HG03469 (cell line): Measurements from ENCODE around the gene XPR1.

Experiments
- ATAC-seq: cut with Tn5 transposase; IDR thresholded peaks from one replicate; pipeline ENCODE4 v1.9.1; 2021; ENCODE audit warnings: mild to moderate bottlenecking, moderate library complexity, moderate number of reproducible peaks; ENCODE audit not compliant: unreplicated experiment

The XPR1 gene

DNA sequence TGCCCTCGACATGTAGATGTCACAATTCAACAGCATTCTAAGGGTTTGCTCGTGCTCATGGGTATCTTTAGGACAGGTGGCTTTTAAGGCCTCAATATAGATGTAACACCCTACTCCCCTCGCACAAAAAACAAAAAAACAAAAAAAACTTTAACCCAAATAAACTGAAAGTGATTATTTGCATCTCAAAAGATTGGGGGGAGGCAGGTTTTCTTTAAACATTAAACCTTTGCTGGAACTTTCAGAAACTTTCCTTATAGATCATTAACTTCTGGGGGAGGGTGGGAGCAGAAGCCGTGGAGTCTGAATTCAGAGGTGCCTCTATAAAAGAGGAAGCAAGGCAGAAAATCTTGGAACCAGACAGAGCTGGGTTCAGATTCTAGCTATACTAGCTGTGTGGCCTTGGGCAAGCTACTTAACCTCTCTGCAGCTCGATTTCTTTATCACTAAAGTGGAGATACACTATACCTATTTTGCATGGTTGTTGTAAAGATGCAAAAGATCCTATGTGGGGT is 277.7 kb downstream of the XPR1 start:
- no peak for ATAC-seq

DNA sequence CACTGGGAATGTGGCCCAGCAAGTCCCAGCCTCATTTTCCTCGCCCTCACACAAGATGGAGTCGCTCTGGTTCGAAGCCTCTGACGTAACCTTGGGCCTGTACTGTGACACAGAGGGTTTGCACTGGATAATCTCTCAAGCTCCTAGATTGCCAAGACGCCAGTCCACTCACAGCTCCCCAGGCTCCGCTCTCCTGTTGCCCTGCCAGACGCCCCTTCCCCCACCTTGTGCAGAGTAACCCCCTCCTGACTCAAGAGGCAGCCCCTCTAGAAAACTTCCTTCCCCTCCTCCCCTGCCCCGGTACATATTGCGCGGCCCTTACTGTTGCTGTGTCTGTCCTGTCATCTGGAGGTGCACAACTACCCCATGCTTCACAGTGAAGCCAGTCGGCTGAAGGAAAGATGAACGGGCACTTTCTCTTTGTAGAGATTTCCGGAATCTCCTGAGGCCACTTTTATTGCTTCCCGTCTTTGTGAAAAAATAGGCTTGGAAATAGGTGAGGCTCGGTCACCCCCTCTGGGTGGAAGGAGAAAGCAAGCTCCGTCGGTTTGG is 279.9 kb downstream of the XPR1 start:
- ATAC-seq = no peak

DNA sequence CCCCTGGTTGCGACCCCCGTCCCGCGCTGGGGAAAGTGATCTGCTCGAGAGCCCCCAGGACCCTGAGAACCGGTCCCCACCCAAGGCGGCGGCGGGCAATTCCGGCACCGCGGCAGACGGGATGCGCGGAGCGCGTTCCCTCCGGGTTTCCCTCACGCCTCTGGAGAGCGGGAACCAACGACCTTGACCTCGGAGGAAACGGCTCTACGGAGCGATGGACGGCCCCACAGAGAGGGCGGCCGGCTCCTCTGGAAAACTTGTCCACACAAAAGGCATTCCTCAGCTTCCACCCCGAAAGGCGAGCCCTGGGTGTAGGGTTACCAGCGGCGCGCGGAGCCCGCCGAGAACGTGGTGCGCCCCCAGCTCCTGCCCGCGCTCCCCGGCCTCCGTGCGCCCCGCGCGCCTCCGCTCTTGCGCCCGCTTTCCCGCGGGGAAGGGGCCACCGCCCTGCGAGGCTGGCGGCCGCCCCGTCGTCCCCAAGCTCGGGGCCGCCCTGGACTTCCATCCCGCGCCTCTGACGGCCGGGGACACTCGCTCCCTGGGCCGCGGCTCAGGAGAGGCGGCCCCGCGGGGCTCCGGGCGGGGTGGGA is 280.5 kb downstream of the XPR1 start:
- no peak for ATAC-seq

DNA sequence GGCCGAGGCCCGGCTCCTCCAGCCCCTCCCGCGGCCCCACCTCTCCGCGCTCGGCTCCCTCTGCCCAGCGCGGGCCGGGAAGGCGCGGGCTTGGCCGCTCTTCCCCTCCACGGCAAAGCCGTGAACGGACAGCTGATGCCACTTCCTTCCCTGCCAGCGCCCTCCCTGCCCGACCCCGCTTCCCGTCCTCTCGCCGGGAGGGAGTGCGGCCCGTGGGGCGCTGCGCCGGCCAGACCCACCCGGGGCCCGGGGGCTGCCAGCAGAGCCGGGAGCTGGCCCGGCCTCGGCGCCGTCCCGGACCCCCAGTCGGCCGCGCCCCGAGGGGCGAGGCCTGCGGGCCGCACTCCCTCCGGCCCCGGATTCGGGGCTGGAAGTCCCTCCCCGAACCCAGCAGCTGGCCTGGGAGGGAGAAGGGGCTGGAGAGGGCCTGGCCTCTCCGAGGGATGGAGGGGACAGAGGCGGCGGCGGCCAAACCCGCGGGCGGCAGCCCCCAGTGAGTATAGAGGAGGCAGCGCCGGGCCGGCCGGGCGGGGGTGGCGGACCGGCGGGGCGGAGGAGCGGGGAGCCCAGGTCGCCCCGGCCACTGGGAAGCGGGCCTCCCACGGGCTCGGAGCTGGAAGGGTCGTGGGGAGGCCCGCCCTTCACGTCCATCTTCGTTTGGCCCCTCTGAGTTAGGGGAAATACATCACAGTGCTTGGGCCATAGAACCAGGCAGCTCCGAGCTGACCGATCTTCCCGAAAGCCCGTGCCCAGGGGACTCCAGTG is 281.2 kb downstream of the XPR1 start, which contains the start of gene KIAA1614:
KIAA1614 (plus strand) TSS at position 97 of the 765 bp plus-strand sequence; CDS start at position 444, 347 bp downstream.
- ATAC-seq = no peak

DNA sequence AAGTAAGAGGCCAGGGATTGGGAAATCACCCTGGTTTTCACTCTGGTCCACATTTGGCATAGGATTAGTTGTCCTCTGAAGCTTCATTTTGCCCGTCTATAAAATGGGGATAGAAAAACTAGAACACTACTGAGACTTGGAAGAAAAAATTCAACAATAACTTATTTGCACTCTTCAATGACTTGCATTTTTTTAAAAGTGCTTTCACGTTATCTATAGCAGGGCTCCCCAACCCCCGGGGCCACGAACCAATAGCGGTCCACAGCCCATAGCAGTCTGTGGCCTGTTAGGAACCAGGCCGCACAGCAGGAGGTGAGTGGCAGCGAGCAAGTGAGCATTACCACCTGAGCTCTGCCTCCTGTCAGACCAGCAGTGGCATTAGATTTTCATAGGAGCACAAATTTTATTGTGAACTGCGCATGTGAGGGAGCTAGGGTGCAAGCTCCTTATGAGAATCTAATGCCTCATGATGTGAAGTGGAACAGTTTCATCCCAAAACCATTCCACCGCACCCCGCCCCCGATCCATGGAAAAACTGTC is 283.7 kb downstream of the XPR1 start:
- no peak for ATAC-seq

DNA sequence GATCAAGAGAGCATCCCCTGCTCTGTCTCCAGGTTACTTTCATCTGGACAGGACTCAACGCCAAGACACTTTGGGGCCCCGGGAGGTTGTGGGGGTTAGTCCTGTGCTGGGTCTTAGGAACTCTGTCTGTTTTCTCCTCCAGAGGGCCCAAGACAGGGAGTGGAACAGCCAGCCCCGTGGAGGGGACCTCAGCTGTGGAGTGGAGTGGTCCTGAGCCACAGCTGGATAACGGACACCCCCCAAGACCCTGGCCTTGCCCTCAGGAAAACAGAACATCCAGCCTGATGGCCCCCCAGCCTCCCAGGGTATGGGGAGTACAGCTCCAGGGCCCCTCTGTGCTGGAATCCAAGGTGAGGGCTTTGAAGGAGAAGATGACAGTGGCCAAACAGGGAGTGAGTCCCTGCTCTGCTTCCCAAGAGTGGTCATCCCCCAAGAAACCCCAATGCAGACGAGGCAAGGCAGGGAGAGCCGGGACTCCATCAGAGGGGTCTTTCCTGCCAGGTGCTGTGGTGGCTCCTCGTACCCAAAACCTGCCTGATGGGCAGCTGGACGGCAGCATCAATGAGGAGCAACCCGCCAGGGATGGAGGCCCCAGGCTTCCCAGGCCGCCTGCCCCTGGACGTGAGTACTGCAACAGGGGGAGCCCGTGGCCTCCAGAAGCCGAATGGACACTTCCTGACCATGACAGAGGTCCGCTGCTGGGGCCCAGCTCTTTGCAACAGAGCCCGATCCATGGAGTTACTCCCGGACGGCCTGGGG is 284.4 kb downstream of the XPR1 start:
- ATAC-seq = no peak

DNA sequence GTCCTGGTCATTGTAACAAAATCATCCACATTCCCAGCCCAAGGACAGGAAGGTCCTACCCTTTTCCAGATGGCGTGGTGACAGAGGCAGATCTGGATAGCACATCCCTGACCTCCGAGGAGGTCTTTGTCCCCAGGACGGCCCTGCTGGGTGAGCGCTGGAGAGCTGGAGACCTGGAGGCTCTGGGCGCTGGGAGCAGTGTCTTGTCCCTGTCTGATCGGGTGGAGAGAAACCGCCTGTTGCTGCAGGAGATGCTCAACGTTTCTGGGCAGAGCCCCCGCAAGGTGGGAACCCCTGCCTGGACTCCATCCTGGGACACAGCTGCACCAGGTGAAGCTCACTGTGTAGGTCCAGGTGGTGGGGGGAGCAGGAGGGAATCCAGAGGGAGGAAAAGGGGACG is 284.9 kb downstream of the XPR1 start:
- ATAC-seq = no peak

DNA sequence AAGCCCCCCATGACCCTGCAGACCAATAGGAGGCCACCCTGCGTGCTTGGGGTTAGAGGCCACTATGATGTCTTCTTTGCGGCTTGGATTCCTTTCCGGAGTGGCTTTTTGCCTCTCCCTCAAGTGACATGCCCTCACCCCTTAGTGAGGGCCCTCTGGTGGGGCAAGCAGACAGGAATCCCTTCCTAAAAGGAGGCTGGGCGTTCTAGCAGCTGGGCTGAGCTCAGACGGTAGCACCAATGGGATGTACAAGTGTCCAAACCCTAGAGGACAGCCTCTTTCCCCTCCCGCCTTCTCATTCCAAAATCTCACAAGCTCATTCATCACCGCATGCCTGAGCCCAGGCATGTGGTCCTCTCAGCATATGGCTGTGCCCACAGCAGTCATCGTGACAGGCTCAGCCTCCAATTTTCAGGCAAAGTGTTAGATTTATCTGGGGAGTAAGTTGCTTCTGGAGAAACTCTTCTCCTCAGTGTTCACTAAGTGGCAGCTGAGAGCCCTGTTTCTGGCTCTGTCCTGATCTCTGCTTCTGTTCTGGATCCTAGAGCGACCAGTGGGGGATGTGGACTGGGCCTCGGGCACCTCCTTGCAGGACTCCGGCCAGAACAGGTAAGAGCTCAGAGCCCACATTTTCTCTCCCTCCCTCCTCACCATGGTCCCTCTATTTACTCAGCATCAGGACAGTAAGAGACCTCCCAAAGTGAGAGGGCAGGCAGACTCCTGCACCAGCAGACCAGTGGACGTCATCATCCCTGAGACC is 285.7 kb downstream of the XPR1 start:
- no peak for ATAC-seq

DNA sequence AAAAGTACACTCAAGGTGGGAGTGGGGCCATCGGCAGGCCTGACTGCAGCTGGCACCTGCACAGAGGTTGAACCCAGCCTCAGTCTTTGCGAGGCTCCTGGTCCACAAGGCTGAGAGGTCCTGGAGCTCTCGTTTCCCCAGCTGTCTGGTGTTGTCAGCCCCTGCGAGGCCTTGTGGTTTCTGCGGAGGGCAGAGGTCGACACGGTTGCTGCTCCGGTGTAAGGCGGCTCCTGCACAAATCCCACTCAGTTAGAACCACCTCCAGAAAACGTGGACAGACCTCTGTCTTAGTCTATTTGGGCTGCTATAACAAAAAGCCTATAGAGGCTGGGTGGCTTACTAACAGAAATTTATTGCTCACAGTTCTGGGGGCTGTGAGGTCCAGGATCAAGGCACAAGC is 286.7 kb downstream of the XPR1 start:
- no peak for ATAC-seq

DNA sequence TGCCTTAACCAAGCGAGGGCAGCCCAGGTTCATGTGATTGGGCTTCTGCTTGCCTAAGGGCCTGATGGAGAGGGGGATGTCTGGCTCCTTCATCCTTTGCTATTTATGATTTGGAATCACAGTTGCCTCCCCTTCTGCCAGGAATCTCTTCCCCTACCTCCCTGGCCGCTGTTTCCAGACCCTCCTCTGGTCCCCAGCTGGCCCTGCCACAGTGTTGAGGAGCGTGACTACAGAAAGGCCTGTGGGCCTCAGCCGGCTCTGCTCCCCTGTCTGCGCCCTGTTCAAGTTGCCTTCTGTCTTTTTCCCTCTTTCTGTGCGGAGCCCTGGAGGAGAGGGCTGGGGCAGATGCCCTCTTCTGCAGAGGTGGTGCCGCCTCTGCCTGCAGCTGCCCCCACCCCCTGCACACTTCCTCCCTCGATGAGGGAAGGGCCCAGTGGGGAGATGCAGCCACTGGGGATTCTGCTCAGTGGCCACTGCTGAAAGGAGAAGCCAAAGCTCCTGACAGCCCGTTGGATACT is 287.4 kb downstream of the XPR1 start:
- ATAC-seq = no peak

DNA sequence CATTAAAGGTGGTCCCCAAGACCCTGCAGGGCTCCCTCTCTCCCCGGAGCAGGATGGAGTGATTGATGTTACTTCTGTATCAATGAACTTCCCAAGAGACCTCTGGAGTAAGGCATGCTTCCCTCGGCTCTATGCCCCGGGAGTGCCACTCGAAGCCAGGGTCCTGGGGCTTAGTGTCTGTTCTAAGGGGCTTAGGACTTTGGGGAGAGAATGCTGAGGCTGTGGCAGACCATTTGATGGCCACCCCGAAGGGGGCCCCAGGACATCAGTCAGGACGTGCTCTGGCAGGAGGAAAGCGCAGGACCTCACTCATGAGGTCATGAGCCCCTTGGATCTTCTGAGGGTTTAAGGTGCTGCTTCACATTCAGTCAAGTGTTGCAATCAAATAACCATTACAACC is 288.4 kb downstream of the XPR1 start:
- no peak for ATAC-seq

DNA sequence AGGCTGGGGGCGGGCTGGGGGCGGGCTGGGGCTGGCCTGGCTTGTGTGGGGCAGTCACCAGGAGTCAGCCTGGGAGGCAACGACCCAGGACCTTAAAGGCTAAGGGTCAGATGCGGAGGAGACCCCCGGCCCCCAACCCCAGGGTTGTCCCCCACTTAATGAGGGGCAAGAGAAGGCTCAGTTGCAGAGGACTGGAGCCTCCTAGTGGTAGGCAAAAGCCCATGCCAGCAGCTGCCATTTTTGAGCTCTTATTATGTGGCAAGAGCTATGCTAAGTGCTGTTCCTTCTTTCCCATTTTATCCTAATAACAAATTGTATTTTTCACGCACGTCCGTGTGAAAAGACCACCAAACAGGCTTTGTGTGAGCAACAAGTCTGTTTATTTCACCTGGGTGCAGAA is 288.9 kb downstream of the XPR1 start:
- ATAC-seq = no peak

DNA sequence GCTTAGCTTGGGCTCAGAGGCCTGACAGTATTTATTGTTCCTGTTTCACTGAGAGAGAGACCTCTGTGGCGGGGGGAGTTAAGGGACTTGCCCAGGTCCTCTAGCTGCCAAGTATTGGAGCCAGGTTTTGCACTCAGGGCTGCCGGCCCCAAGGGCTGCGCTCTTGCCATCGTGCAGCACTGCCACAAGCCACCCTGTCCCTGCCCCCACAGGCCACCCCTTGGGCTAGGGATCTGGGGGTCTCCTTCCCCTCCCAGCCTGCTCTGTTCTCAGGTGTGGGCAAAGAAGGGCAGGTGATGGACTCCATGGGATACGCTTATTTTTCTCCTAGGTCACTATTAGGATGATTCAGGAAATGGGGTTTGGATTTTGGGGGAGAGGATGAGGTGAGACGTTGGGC is 289.6 kb downstream of the XPR1 start:
- no peak for ATAC-seq

DNA sequence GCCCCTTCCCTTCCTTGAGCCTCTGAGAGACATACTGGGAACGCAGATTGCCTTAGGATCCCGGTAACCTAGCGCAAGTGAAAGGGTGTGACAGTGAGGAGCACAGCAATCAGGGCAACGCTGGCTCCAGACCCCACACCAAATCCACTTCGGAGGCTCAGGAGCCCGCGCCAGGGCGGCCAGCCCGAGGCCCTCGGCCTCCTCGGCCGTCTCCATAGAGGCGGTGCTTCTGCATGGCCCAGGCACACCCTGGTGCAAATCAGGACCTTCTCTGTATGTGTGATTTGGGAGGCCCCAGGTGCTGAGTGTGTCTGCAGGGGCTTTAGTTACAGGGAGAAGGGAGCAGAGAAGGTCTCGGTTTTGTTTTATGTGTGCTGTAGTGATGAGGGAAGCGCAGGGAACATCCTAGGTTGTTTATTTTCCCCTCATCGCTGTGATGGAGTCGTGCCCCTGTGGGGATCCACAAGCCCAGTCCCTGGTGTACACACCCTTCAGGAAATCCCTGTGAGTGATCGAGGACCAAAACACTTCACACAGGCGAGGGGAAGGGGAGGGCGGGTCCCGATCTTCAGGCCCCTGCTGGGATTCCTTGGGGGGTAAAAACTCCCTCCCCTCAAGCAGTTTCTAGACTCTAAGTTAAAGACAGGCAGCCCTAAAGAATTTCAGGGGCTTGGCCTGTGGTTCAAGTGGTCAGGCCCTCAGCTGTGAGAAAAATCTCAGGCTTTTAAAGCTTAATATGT is 290.2 kb downstream of the XPR1 start:
- ATAC-seq = no peak

DNA sequence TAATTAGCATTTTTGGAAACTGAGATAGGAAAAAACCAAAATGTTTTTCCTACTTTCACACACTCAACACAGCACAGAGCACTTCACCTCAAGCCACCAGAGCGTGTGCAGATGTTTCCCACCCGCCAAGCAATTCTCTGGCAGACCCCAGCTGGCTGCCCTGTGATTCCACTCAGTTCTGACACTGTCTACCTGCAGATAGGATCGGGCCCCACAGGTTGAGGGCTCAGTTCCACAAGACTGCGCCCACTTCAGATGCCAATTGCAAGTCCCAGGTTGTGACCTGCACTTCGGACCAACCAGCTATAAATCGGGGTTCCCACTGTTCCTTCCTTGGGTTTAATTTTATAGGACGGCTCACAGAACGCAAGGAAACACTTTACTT is 290.8 kb downstream of the XPR1 start:
- no peak for ATAC-seq

DNA sequence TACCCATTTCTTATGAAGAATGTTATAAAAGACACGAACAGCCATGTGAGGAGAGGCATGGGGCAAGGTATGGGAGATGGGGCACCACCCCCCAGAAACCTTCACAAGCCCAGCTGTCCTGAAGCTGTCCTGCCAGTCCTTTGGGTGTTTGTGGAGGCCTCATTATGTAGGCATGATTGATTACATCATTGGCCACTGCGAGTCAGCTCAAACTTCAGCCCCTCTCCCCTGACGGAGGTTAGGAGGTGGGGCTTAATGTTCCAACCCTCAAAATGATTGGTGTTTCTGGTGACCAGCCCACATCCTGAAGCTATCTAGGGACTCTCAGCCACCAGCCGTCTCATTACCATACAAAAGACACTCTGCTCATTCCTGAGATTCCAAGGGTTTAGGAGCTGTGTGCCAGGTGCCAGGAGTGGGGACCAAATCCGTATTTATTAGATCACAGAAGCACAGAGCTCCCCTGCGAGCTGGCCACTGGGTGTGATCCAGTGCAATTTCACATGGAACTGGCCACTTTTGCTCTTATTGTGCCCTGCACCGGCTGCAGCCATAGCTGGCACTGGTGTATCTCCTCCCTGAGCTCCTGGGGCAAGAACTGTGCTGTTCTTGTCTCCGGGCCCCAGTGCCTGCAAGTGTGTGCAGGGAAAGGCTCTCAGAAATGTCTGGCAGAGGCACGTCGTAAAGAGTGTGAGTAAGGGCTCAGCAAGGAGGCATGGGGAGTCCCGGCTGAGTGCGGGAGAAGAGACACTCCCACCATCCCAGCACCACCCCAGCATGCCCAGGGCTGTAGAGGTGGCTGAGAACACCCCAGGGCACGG is 291.4 kb downstream of the XPR1 start:
- no peak for ATAC-seq

DNA sequence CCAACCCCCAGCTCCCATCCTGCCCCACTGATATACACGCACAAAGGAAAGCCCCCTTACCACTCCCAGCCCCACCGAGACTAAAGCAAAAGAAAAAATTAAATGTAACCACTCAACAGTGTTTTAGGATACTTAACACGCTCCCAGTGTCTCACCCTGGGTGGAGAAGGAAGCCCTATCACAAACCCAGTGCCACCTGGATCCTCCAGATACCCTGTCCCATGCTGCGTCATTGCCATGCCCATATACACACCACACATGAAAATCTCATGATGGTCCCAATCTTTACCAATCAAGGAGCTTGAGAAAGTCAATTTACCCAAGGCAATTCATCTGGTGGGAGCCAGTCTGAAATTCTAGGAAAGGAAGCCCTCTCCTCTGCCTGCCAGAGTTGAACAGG is 292.1 kb downstream of the XPR1 start:
- ATAC-seq = no peak

DNA sequence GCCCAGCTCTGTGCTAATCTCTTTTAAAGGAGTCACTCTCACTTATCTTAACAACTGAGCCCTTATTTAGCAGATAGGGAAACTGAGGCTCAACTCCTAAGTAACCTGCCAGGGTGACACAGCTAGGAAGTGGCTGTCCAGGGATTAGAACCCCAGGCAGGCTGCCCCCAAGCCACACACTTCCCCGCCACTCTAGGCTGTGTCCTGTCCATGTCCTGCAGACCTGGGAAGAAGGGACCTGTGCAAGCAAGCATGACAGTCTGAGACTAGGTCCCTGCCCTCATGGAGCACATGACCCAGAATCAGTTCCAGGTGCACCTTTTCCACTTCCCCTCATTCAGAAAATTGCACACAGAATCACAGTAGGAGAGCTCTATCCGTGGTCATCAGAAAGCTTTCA is 293.1 kb downstream of the XPR1 start:
- no peak for ATAC-seq
